GM12878 (cell line): ENCODE measurements around the gene HIRIP3. TPM values are rescaled to one million over a fixed set of nuclear protein-coding genes. Genes with fewer than 3 reads are reported as not detected.

Experiments used
- ATAC-seq: fragments of 200-7000 bp; cut with Tn5 transposase; 3 replicates; pipeline ENCODE4 v1.9.1; 2020; ENCODE audit warnings: mild to moderate bottlenecking, moderate library complexity
- BruUV-seq: library from RNA; stranded (reverse); fragments of 400-500 nt; replicated peaks from 2 replicates; lab custom pipeline; 2021; lab: Mats Ljungman, UMichigan
- CTCF ChIA-PET: fragments of 300-600 bp; sonication (Branson Sonifier 250); formaldehyde crosslinking; extraction: SDS; loops from one replicate; lab custom pipeline; 2021; ENCODE audit warnings: inconsistent platforms; lab: Yijun Ruan, JAX
- POLR2A ChIA-PET: fragments of 350-600 bp; formaldehyde crosslinking; extraction: SDS; loops from one replicate; lab custom pipeline; 2021; ENCODE audit warnings: inconsistent platforms; lab: Charles Lee
- RAD21 ChIA-PET: fragments of 300-600 bp; sonication (Branson Sonifier 250); formaldehyde crosslinking; loops from one replicate; lab custom pipeline; 2023; ENCODE audit warnings: antibody characterized with exemption; ENCODE audit not compliant: unreplicated experiment; lab: Charles Lee
- SMC1A ChIA-PET: fragments of 300-600 bp; sonication (Branson Sonifier 250); formaldehyde crosslinking; loops from one replicate; lab custom pipeline; 2023; ENCODE audit not compliant: unreplicated experiment, uncharacterized antibody; lab: Charles Lee
- DNase-seq: peaks from one replicate; pipeline ENCODE4 v3.0.0-alpha.2; 2011; ENCODE audit warnings: low read depth, low spot score
- FAIRE-seq: peaks from 3 replicates; lab custom pipeline; 2011; peaks lifted over from hg19 to GRCh38; lab: Jason Lieb, UNC
- H2AFZ ChIP-seq: 2 replicates; pipeline ENCODE4 v1.6.0; 2011; ENCODE audit warnings: low read depth, low read length, control low read depth; ENCODE audit not compliant: control insufficient read depth
- H3K27ac ChIP-seq: 2 replicates; pipeline ENCODE4 v1.5.1; 2011; ENCODE audit warnings: control low read depth; ENCODE audit not compliant: control insufficient read depth, insufficient read depth
- H3K27me3 ChIP-seq, 2 experiments: replicated peaks in 1 of 2; 2 replicates each; pipeline versions ENCODE4 v1.6.0 to v1.6.1; 2011; ENCODE audit warnings: low read length in 1 of 2; ENCODE audit not compliant: control insufficient read depth in 2 of 2, insufficient read depth in 2 of 2
- H3K36me3 ChIP-seq, 2 experiments: 2 replicates each; pipeline ENCODE4 v1.5.1; 2011; ENCODE audit warnings: low read length in 1 of 2; ENCODE audit not compliant: control insufficient read depth in 2 of 2, insufficient read depth in 2 of 2
- H3K4me1 ChIP-seq: 2 replicates; pipeline ENCODE4 v1.6.1; 2011; ENCODE audit warnings: mild to moderate bottlenecking, low read length, moderate library complexity, mixed read lengths; ENCODE audit not compliant: control insufficient read depth, insufficient read depth
- H3K4me2 ChIP-seq: 2 replicates; pipeline ENCODE4 v1.6.0; 2011; ENCODE audit warnings: control low read depth; ENCODE audit not compliant: control insufficient read depth, insufficient read depth
- H3K4me3 ChIP-seq: fragments of 200-600 bp; sonication (generic); 2 replicates; pipeline ENCODE4 v1.5.1; 2016
- H3K79me2 ChIP-seq: 2 replicates; pipeline ENCODE4 v1.6.0; 2011; ENCODE audit warnings: low read length; ENCODE audit not compliant: control insufficient read depth, insufficient read depth
- H3K9ac ChIP-seq: 2 replicates; pipeline ENCODE4 v1.8.0; 2011; ENCODE audit warnings: low read length, control low read depth, mixed read lengths; ENCODE audit not compliant: control insufficient read depth, insufficient read depth
- H3K9me3 ChIP-seq: replicated peaks from 3 replicates; pipeline ENCODE4 v1.5.1; 2011; ENCODE audit warnings: mild to moderate bottlenecking, low read length; ENCODE audit not compliant: control insufficient read depth, insufficient read depth
- H4K20me1 ChIP-seq: 2 replicates; pipeline ENCODE4 v1.6.0; 2011; ENCODE audit not compliant: control insufficient read depth, insufficient read depth
- BHLHE40 ChIP-seq, 2 experiments: fragments of 450-650 bp in 1 of 2; IDR thresholded peaks; 2 replicates each; pipeline ENCODE4 v1.6.1; 2011 to 2017; ENCODE audit warnings: low read depth in 2 of 2, borderline replicate concordance in 1 of 2, improper control_type of control experiment in 1 of 2, low read length in 1 of 2, mild to moderate bottlenecking in 1 of 2
- E2F4 ChIP-seq: IDR thresholded peaks from 2 replicates; pipeline ENCODE4 v1.6.1; 2012; ENCODE audit warnings: low read depth, low read length, improper control_type of control experiment
- MTA2 ChIP-seq: fragments of 450-650 bp; IDR thresholded peaks from 2 replicates; pipeline ENCODE4 v1.6.1; 2016; ENCODE audit warnings: low read depth, mild to moderate bottlenecking, moderate library complexity
- MXI1 ChIP-seq: fragments of 150-350 bp; IDR thresholded peaks from 2 replicates; pipeline ENCODE4 v1.6.1; 2011; ENCODE audit warnings: low read depth, mild to moderate bottlenecking, inconsistent platforms, low read length, improper control_type of control experiment
- NBN ChIP-seq: fragments of 450-650 bp; IDR thresholded peaks from 2 replicates; pipeline ENCODE4 v1.6.1; 2016
- NFIC ChIP-seq: IDR thresholded peaks from 2 replicates; pipeline ENCODE4 v1.6.1; 2012; ENCODE audit warnings: low read depth, mild to moderate bottlenecking, inconsistent platforms, low read length, moderate library complexity
- SKIL ChIP-seq: fragments of 450-650 bp; IDR thresholded peaks from 2 replicates; pipeline ENCODE4 v1.6.1; 2017; ENCODE audit warnings: mild to moderate bottlenecking, low read depth, inconsistent platforms; ENCODE audit not compliant: poor library complexity, severe bottlenecking
- TBL1XR1 ChIP-seq: IDR thresholded peaks from 2 replicates; pipeline ENCODE4 v1.6.1; 2012; ENCODE audit warnings: low read depth, low read length, improper control_type of control experiment
- ZNF687 ChIP-seq: fragments of 450-650 bp; IDR thresholded peaks from 2 replicates; pipeline ENCODE4 v1.6.1; 2017; ENCODE audit warnings: mild to moderate bottlenecking, moderate library complexity
- WGBS: methylation state at CpG from one replicate; pipeline ENCODE4 v1.1.6; 2016; ENCODE audit warnings: low lambda C conversion rate; ENCODE audit not compliant: insufficient replicate concordance, insufficient coverage; ENCODE audit errors: missing lambda C conversion rate; 5-methylcytosine and 5-hydroxymethylcytosine counted together
- in situ Hi-C: fragments of 300-500 bp; cut with MboI; formaldehyde crosslinking; loops from 9 replicates; pipeline ENCODE4 v1.14.3; 2018; ENCODE audit warnings: mixed read lengths
- intact Hi-C: fragments of 100-400 bp; cut with micrococcal nuclease; formaldehyde crosslinking; loops from one replicate; pipeline ENCODE4 v1.14.2; 2022; ENCODE audit not compliant: unreplicated experiment
- polyA plus RNA-seq, 11 experiments: library from polyadenylated mRNA; depleted of rRNA in 4 of 11; unstranded in 6 of 11; stranded (reverse) in 5 of 11; fragments of >200 nt; fragmentation: Nextera tagmentation in 4 of 11; fragmentation: Illumina TruSeq in 1 of 11; extraction: Ambion mirVana in 4 of 11; extraction: Trizol in 1 of 11; gene quantifications; 1 replicate in 1 of 11; 2 replicates in 10 of 11; pipeline versions ENCODE4 v1.2.1 to v1.2.3, GENCODE V29; 2011 to 2016; ENCODE audit warnings: inconsistent platforms in 2 of 11, missing spikeins in 2 of 11, low read depth in 1 of 11
- total RNA-seq, 4 experiments: library from RNA; depleted of rRNA in 3 of 4; stranded (reverse); fragments of >200 nt in 3 of 4; fragmentation: Illumina TruSeq in 1 of 4; extraction: Trizol in 1 of 4; gene quantifications; 2 replicates each; pipeline versions ENCODE4 v1.2.1 to v1.2.3, GENCODE V29; 2013 to 2021

HIRIP3 gene
- total and polyA plus RNA-seq, 10 of the 15 experiments (the other 5 are each of a cell fraction or from before 2014, with no cell fraction given): 4.1 to 43.5 (median 23.9) TPM

- TF ChIP-seq ZNF687: no peak
Measured at GRCh38 chr16:29991571-29991904, 3.9 kb downstream of the HIRIP3 start (continued).

- FAIRE-seq: no peak
- Histone ChIP-seq H3K4me3 (no peak overlapping the region), H3K36me3 (peaks cover 10 to 31% of the 10 kb centered on the region in 2 experiments; a peak in 3 of 4 replicates), H3K79me2 (peaks cover 9% of the 10 kb centered on the region), H3K9ac (no peak overlapping the region), H3K9me3 (no peaks in the 10 kb centered on the region), H3K27me3 (no peaks in the 10 kb centered on the region), H4K20me1 (no peaks in the 10 kb centered on the region), H2AFZ (no peak overlapping the region), H3K27ac (no peak overlapping the region), H3K4me1 (peaks cover 6% of the 10 kb centered on the region; the same call in 1 of the 2 replicates), H3K4me2 (no peak overlapping the region)
- CTCF ChIA-PET: no interaction called here
- intact Hi-C loops: no loop called here
- POLR2A ChIA-PET: interaction anchor here (1.1 kb wide), 1 partner anchor 16 kb away, joined by 3 read pairs; no protein-coding TSS in a partner anchor
- RAD21 ChIA-PET: no interaction called here
- 97% methylated on average over 29 of the region's 35 CpGs for WGBS
- in situ Hi-C loops: no loop called here
- no peak for DNase-seq
- BruUV-seq: no TSS peak
- SMC1A ChIA-PET: no interaction called here
- no peak for ATAC-seq
- no peak for TF ChIP-seq NBN
- TF ChIP-seq NFIC: no peak
- TF ChIP-seq MXI1: no peak
- no peak for TF ChIP-seq SKIL
- no peak for TF ChIP-seq ZNF687
- TF ChIP-seq E2F4: no peak
- no peak for TF ChIP-seq BHLHE40 (IDR thresholded peaks at IDR 0.05; ENCODE audit: borderline replicate concordance in 1 of 2, low read depth in 2 of 2, low read length in 1 of 2)
- TF ChIP-seq MTA2: no peak
- no peak for TF ChIP-seq TBL1XR1
Measured at GRCh38 chr16:29990883-29991570, 4.4 kb downstream of the HIRIP3 start.
